LNCAP (cell line): ENCODE results near the gene KCNIP1.

Source experiments
- CTCF ChIP-seq: fragments of 450-650 bp; IDR thresholded peaks from 2 replicates; pipeline ENCODE4 v1.5.1; 2017; ENCODE audit warnings: mild to moderate bottlenecking

KCNIP1 gene

GRCh38 chr5:170484847-170485615 is 18.8 kb upstream of the KCNIP1 start:
- no peak for TF ChIP-seq CTCF

- TF ChIP-seq CTCF = no peak
These were observed 18.3 kb upstream of the KCNIP1 start for GRCh38 chr5:170485616-170485911.

- no peak for TF ChIP-seq CTCF
These were observed 17.4 kb upstream of the KCNIP1 start for GRCh38 chr5:170486371-170486770.

- no peak for TF ChIP-seq CTCF
These were observed 15.2 kb upstream of the KCNIP1 start for GRCh38 chr5:170488570-170488969.

- TF ChIP-seq CTCF = no peak
These were observed 14.6 kb upstream of the KCNIP1 start for GRCh38 chr5:170489199-170489598.

GRCh38 chr5:170490381-170490780 is 13.4 kb upstream of the KCNIP1 start:
- no peak for TF ChIP-seq CTCF

- TF ChIP-seq CTCF = no peak
These were observed 12.3 kb upstream of the KCNIP1 start for GRCh38 chr5:170491479-170491878.
